B cell (primary cell): ENCODE results near the gene VASN. TPM values are rescaled to one million over a fixed set of nuclear protein-coding genes. Genes with fewer than 3 reads are reported as not detected.

Source experiments
- ATAC-seq: fragments of 200-7000 bp; cut with Tn5 transposase; one replicate; pipeline ENCODE4 v1.10.0; 2021; ENCODE audit warnings: low read depth, mild to moderate bottlenecking, moderate number of reproducible peaks, moderate library complexity
- CTCF ChIA-PET: fragments of 350-600 bp; sonication (Branson Sonifier 250); formaldehyde crosslinking; loops from one replicate; lab custom pipeline; 2021; ENCODE audit warnings: antibody characterized with exemption, inconsistent platforms; lab: Charles Lee
- POLR2A ChIA-PET: fragments of 350-600 bp; sonication (Branson Sonifier 250); formaldehyde crosslinking; loops from one replicate; lab custom pipeline; 2021; ENCODE audit warnings: antibody characterized with exemption; lab: Charles Lee
- DNase-seq: peaks from one replicate; pipeline ENCODE4 v3.0.0; 2013
- H2AFZ ChIP-seq: 2 replicates; pipeline ENCODE4 v1.6.1; 2012; ENCODE audit warnings: mild to moderate bottlenecking, low read depth, low read length; ENCODE audit not compliant: insufficient read depth, poor library complexity, severe bottlenecking
- H3K27ac ChIP-seq, 2 donors: 1 replicate in 1 of 2; 2 replicates in 1 of 2; pipeline ENCODE4 v1.5.1; 2012 to 2013; ENCODE audit warnings: low read length in 2 of 2, mild to moderate bottlenecking in 2 of 2, moderate library complexity in 1 of 2
- H3K27me3 ChIP-seq, 4 experiments: fragments of 200-600 bp in 1 of 4; sonication (generic) in 1 of 4; replicated peaks in 1 of 4; 1 replicate in 2 of 4; 2 replicates in 2 of 4; pipeline versions ENCODE4 v1.6.1 to v1.7.0; 2013 to 2016; ENCODE audit warnings: low read length in 3 of 4, mild to moderate bottlenecking in 2 of 4, mixed read lengths in 1 of 4, moderate library complexity in 1 of 4; ENCODE audit not compliant: insufficient read depth in 4 of 4, control insufficient read depth in 3 of 4; ENCODE audit errors: control extremely low read depth in 1 of 4
- H3K36me3 ChIP-seq, 2 experiments: replicated peaks in 1 of 2; 1 replicate in 1 of 2; 2 replicates in 1 of 2; pipeline versions ENCODE4 v1.6.1 to v1.7.1; 2013; ENCODE audit warnings: low read length in 1 of 2; ENCODE audit not compliant: insufficient read depth in 2 of 2, control insufficient read depth in 1 of 2; ENCODE audit errors: control extremely low read depth in 1 of 2, extremely low read depth in 1 of 2
- H3K4me1 ChIP-seq, 2 donors: fragments of 200-600 bp in 1 of 2; sonication (generic) in 1 of 2; 1 replicate in 1 of 2; 2 replicates in 1 of 2; pipeline versions ENCODE4 v1.5.1 to v1.6.1; 2013 to 2017; ENCODE audit warnings: low read length in 2 of 2; ENCODE audit not compliant: control insufficient read depth in 2 of 2, insufficient read depth in 2 of 2
- H3K4me2 ChIP-seq: replicated peaks from 2 replicates; pipeline ENCODE3; 2012; ENCODE audit warnings: mild to moderate bottlenecking, low read depth, low read length; ENCODE audit not compliant: poor library complexity, severe bottlenecking
- H3K4me3 ChIP-seq, 5 experiments: fragments of 200-600 bp in 1 of 5; sonication (generic) in 1 of 5; 1 replicate in 3 of 5; 2 replicates in 2 of 5; pipeline versions ENCODE4 v1.5.1 to v1.7.0; 2011 to 2016; ENCODE audit warnings: low read length in 4 of 5, mild to moderate bottlenecking in 4 of 5, low read depth in 2 of 5, control low read depth in 1 of 5, moderate library complexity in 1 of 5; ENCODE audit not compliant: insufficient read depth in 1 of 5; ENCODE audit errors: control extremely low read depth in 1 of 5, extremely low read depth in 1 of 5
- H3K79me2 ChIP-seq: fragments of 200-600 bp; sonication (generic); one replicate; pipeline ENCODE4 v1.6.0; 2016; ENCODE audit warnings: low read length; ENCODE audit not compliant: control insufficient read depth, insufficient read depth
- H3K9ac ChIP-seq: fragments of 200-600 bp; sonication (generic); 2 replicates; pipeline ENCODE4 v1.6.1; 2017; ENCODE audit warnings: mild to moderate bottlenecking, low read length, moderate library complexity
- H3K9me3 ChIP-seq, 3 donors: one replicate each; pipeline versions ENCODE4 v1.6.1 to v1.7.1; 2013; ENCODE audit warnings: low read length in 2 of 3; ENCODE audit not compliant: control insufficient read depth in 2 of 3, insufficient read depth in 1 of 3; ENCODE audit errors: control extremely low read depth in 1 of 3
- H4K20me1 ChIP-seq: 2 replicates; pipeline ENCODE4 v1.6.0; 2012; ENCODE audit warnings: mild to moderate bottlenecking, low read length; ENCODE audit not compliant: insufficient read depth, control insufficient read depth, poor library complexity, severe bottlenecking
- H3K27ac Mint-ChIP-seq: one replicate; pipeline ENCODE4 v1.8.0; 2021; ENCODE audit warnings: mixed read lengths
- H3K27me3 Mint-ChIP-seq: one replicate; pipeline ENCODE4 v1.8.0; 2021; ENCODE audit warnings: mixed read lengths
- H3K4me1 Mint-ChIP-seq: one replicate; pipeline ENCODE4 v1.8.0; 2021; ENCODE audit warnings: mixed read lengths
- H3K4me3 Mint-ChIP-seq: one replicate; pipeline ENCODE4 v1.8.0; 2021; ENCODE audit warnings: mixed read lengths
- H3K9me3 Mint-ChIP-seq: one replicate; pipeline ENCODE4 v1.8.0; 2022; ENCODE audit warnings: mixed read lengths; ENCODE audit not compliant: insufficient read depth
- EZH2 ChIP-seq: IDR thresholded peaks from 2 replicates; pipeline ENCODE4 v1.6.1; 2012; ENCODE audit warnings: borderline replicate concordance, low read depth, mild to moderate bottlenecking, moderate library complexity, low read length; ENCODE audit not compliant: insufficient read depth, poor library complexity, severe bottlenecking
- WGBS: methylation state at CpG from one replicate; pipeline ENCODE4 v1.1.5; 2013; ENCODE audit warnings: missing lambda C conversion rate; ENCODE audit not compliant: insufficient coverage; 5-methylcytosine and 5-hydroxymethylcytosine counted together
- intact Hi-C: fragments of 100-400 bp; cut with micrococcal nuclease; formaldehyde crosslinking; loops from one replicate; pipeline ENCODE4 v1.10.0; 2022
- polyA plus RNA-seq: library from polyadenylated mRNA; depleted of rRNA; stranded (reverse); fragments of >200 nt; gene quantifications from 2 replicates; pipeline ENCODE4 v1.2.3, GENCODE V29; 2012
- total RNA-seq, 2 donors: library from RNA; stranded (reverse); fragments of 120-200 nt in 1 of 2; gene quantifications; 1 replicate in 1 of 2; 2 replicates in 1 of 2; pipeline versions ENCODE4 v1.2.3 to v1.2.4, GENCODE V29; 2013 to 2022
- TF ChIP-seq, protein P1 (sequence below): fragments of 200-600 bp; IDR thresholded peaks from one replicate; pipeline ENCODE4 v1.8.0; 2022; ENCODE audit warnings: antibody characterized with exemption, mild to moderate bottlenecking

Gene VASN
- total and polyA plus RNA-seq, 2 donors (not counting 1 experiment from before 2014, with no cell fraction given) = 0.57 to 0.76 TPM

DNA sequence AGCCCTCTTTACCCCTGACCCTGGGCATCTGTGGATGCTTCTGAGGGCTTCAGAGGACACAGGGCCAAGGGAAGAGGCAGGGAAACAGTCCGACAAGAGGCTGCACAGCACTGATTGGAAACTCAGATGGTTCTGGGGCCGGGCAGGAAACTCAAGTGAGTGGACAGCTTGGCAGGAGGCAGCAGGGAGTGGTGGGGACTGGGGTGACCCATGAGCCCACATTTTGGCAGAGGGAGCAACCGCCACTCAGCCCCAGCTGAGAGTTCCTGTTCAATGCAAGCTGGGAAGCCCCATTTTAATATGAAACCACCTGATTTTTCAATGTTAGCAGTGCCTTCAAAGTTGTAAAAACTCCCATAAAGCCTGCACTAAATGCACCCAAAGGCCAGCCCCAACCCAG, 1.5 kb upstream of the VASN start:
- Histone ChIP-seq H3K4me2 (no peak overlapping the region), H3K4me1 (peaks cover 22 to 37% of the 10 kb centered on the region in 2 donors), H3K79me2 (peaks cover 21% of the 10 kb centered on the region), H3K36me3 (peaks cover 4 to 20% of the 10 kb centered on the region in 2 experiments), H3K27ac (no peak overlapping the region), H2AFZ (no peak overlapping the region), H3K9me3 (no peaks in the 10 kb centered on the region), H3K9ac (no peak overlapping the region), H4K20me1 (peaks cover 95% of the 10 kb centered on the region), H3K27me3 (no peaks in the 10 kb centered on the region), H3K4me3 (no peak overlapping the region)
- Mint-ChIP-seq H3K9me3 (no peaks in the 10 kb centered on the region), H3K4me1 (peaks cover 36% of the 10 kb centered on the region), H3K27me3 (no peaks in the 10 kb centered on the region), H3K27ac (no peak overlapping the region), H3K4me3 (no peak overlapping the region)
- intact Hi-C loops = loop anchor here (5.0 kb wide), 1 partner anchor 253 kb away; the partner anchor contains the start of gene ADCY9
- POLR2A ChIA-PET = no interaction called here
- no peak for ATAC-seq
- no peak for DNase-seq
- CTCF ChIA-PET = interaction anchor here (0.5 kb wide), 1 partner anchor 59 kb away, joined by 3 read pairs; no protein-coding TSS in a partner anchor
- no peak for TF ChIP-seq EZH2
- TF ChIP-seq, protein P1, sequence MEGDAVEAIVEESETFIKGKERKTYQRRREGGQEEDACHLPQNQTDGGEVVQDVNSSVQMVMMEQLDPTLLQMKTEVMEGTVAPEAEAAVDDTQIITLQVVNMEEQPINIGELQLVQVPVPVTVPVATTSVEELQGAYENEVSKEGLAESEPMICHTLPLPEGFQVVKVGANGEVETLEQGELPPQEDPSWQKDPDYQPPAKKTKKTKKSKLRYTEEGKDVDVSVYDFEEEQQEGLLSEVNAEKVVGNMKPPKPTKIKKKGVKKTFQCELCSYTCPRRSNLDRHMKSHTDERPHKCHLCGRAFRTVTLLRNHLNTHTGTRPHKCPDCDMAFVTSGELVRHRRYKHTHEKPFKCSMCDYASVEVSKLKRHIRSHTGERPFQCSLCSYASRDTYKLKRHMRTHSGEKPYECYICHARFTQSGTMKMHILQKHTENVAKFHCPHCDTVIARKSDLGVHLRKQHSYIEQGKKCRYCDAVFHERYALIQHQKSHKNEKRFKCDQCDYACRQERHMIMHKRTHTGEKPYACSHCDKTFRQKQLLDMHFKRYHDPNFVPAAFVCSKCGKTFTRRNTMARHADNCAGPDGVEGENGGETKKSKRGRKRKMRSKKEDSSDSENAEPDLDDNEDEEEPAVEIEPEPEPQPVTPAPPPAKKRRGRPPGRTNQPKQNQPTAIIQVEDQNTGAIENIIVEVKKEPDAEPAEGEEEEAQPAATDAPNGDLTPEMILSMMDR = no peak
- 98% methylated on average over 3 of the region's 3 CpGs for WGBS

DNA sequence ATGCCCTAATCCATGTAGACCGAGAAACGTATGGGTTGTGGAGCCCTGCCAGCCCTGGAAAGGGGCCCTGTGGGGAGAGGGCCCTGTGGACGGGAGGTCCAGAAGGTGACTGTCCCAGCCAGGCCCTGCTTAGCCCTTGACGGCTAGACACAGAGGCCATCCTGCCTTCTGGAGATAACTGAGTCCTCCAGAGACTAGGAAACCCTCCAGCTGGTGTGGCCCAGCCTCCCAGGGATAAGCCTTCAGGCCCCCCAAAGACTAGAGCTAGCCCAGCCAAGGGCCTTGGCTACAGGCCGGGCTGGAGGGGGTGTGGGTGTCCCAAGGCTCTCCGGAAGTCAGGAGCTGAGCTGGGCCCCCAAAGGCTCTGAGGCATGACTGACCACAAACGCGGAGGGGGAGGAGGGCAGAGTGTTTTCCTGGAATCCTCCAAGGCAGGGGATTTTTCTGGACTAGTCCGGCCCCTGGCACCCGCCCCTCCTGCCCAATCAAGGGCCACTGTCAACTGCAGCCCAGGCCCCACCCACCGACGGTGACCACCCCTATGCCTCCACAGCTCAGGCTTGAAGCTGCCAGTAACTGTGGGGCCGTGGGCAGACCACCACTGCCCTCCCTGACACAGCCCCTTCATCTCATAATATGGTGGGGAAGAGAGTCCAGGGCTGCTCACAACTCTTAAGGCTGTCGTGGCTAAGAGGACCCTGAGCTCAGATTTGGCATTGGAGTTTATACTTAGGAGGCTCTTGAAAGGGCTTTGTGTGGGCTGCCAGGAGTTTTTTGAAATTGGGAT, 885 bp upstream of the VASN start:
- intact Hi-C loops = loop anchor here (1.0 to 5.0 kb wide), 2 partner anchors 19 to 253 kb away; partner anchors contain the start of genes ADCY9 and PAM16

More for the DNA sequence above, 885 bp upstream of the VASN start:
- ChIA-PET POLR2A (no interaction called here), CTCF (interaction anchor here (0.5 to 1.1 kb wide), 2 partner anchors 32 to 60 kb away, joined by 3 to 4 read pairs; no protein-coding TSS in a partner anchor)
- Histone ChIP-seq H2AFZ (no peak overlapping the region), H3K4me1 (peaks cover 19 to 31% of the 10 kb centered on the region in 2 donors), H3K9me3 (no peaks in the 10 kb centered on the region), H3K4me2 (peak overlapping the region; percentile 93), H3K27me3 (no peaks in the 10 kb centered on the region), H3K79me2 (peaks cover 21% of the 10 kb centered on the region), H3K27ac (no peak overlapping the region), H3K9ac (no peak overlapping the region), H3K4me3 (no peak overlapping the region), H4K20me1 (peaks cover 95% of the 10 kb centered on the region), H3K36me3 (peaks cover 4 to 14% of the 10 kb centered on the region in 2 experiments)
- H3K4me1 Mint-ChIP-seq = peaks cover 30% of the 10 kb centered on the region
- TF ChIP-seq EZH2 = no peak
- TF ChIP-seq, protein P1 = no peak
- ATAC-seq = no peak
- H3K9me3 Mint-ChIP-seq = no peaks in the 10 kb centered on the region
- H3K4me3 Mint-ChIP-seq = peak overlapping the region; percentile 64
- no peak for DNase-seq
- WGBS = 96% methylated on average over 10 of the region's 14 CpGs
- no peak overlapping the region for H3K27ac Mint-ChIP-seq
- no peaks in the 10 kb centered on the region for H3K27me3 Mint-ChIP-seq
